ENCODE results near the gene TMEM208. TPM values are rescaled to one million over a fixed set of nuclear protein-coding genes. Genes with fewer than 3 reads are reported as not detected.
A peak's percentile ranks its signal among the peaks of the same experiment; 100 is the strongest.

The TMEM208 gene
- total RNA-seq, 1 experiment from 2014 or later, result 44.4 TPM

- H3K9me3 Mint-ChIP-seq (ENCODE audit: unreplicated experiment), result no peaks in the 10 kb centered on the region
- H3K36me3 Mint-ChIP-seq (ENCODE audit: insufficient read depth, unreplicated experiment), result peaks cover 31% of the 10 kb centered on the region
- no peaks in the 10 kb centered on the region for H3K27me3 Mint-ChIP-seq (ENCODE audit: insufficient read depth, unreplicated experiment)
- no peak overlapping the region for H3K27ac Mint-ChIP-seq (ENCODE audit: low read depth, unreplicated experiment)
- DNase-seq (ENCODE audit: unreplicated experiment), result no peak
- intact Hi-C loops (cut with micrococcal nuclease), result no loop called here
- H3K4me3 Mint-ChIP-seq (ENCODE audit: unreplicated experiment), result no peak overlapping the region
- ChIA-PET CTCF (interaction anchor here (0.6 to 1.4 kb wide), 2 partner anchors 24 to 27 kb away, joined by 3 to 4 read pairs; no protein-coding TSS in a partner anchor), POLR2A (interaction anchor here (0.6 to 5.2 kb wide), 5 partner anchors 10 to 42 kb away, joined by 3 to 45 read pairs (median 3); partner anchors contain the start of genes FHOD1 and SLC9A5)
- no TSS peak for BruUV-seq (replicated peaks)
- peaks cover 16% of the 10 kb centered on the region for H3K4me1 Mint-ChIP-seq (ENCODE audit: insufficient read depth, unreplicated experiment)
- TF ChIP-seq, protein P1, sequence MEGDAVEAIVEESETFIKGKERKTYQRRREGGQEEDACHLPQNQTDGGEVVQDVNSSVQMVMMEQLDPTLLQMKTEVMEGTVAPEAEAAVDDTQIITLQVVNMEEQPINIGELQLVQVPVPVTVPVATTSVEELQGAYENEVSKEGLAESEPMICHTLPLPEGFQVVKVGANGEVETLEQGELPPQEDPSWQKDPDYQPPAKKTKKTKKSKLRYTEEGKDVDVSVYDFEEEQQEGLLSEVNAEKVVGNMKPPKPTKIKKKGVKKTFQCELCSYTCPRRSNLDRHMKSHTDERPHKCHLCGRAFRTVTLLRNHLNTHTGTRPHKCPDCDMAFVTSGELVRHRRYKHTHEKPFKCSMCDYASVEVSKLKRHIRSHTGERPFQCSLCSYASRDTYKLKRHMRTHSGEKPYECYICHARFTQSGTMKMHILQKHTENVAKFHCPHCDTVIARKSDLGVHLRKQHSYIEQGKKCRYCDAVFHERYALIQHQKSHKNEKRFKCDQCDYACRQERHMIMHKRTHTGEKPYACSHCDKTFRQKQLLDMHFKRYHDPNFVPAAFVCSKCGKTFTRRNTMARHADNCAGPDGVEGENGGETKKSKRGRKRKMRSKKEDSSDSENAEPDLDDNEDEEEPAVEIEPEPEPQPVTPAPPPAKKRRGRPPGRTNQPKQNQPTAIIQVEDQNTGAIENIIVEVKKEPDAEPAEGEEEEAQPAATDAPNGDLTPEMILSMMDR (IDR thresholded peaks at IDR 0.05; ENCODE audit: unreplicated experiment), result no peak
Observed at GRCh38 chr16:67223992-67224391, 2.9 kb upstream of the TMEM208 start.

DNA sequence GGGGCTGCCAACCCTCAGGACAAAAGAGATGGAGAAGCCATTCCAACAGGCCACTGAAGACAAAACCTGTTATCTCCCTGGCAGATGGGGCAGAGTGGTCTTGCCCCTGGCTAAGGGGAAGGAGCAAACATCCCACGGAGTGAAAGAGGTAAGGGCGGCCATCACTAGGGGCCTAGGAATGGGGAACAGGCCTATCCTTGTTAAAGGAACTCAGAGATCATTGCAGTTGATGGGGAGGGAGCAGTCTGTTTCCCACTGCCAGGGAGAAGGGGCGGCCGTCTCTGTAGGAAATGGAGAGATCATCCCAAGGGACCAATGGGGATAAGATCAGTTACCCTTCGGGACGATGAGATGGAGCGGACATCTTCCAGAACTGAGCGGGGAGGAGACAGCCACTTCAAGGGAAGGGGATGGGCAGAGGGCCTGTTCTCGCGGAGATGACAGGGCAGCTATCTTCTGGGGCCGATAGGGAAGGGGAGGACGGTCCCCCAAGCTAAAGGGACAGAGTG, 581 bp upstream of the TMEM208 start:
- Mint-ChIP-seq H3K27me3 (ENCODE audit: insufficient read depth, unreplicated experiment) (no peaks in the 10 kb centered on the region), H3K4me3 (ENCODE audit: unreplicated experiment) (peak overlapping the region; percentile 99), H3K4me1 (ENCODE audit: insufficient read depth, unreplicated experiment) (peaks cover 21% of the 10 kb centered on the region), H3K27ac (ENCODE audit: low read depth, unreplicated experiment) (peak overlapping the region; percentile 99), H3K36me3 (ENCODE audit: insufficient read depth, unreplicated experiment) (peaks cover 32% of the 10 kb centered on the region), H3K9me3 (ENCODE audit: unreplicated experiment) (no peaks in the 10 kb centered on the region)
- TF ChIP-seq, protein P1 (IDR thresholded peaks at IDR 0.05; ENCODE audit: unreplicated experiment), result no peak
- intact Hi-C loops (cut with micrococcal nuclease), result loop anchor here (2.0 kb wide), 2 partner anchors 20 to 28 kb away; partner anchors contain the start of genes ELMO3 and FHOD1
- ChIA-PET CTCF (interaction anchor here (0.7 to 3.1 kb wide), 12 partner anchors 9 to 280 kb away, joined by 3 to 16 read pairs (median 4); partner anchors contain the start of gene NOL3), POLR2A (interaction anchor here (0.9 to 5.2 kb wide), 15 partner anchors 9 to 346 kb away, joined by 3 to 87 read pairs (median 6); partner anchors contain the start of genes ATP6V0D1, CTCF, ELMO3 and FHOD1)
- TSS peak; percentile 46 for BruUV-seq (replicated peaks)
- DNase-seq (ENCODE audit: unreplicated experiment), result no peak

DNA sequence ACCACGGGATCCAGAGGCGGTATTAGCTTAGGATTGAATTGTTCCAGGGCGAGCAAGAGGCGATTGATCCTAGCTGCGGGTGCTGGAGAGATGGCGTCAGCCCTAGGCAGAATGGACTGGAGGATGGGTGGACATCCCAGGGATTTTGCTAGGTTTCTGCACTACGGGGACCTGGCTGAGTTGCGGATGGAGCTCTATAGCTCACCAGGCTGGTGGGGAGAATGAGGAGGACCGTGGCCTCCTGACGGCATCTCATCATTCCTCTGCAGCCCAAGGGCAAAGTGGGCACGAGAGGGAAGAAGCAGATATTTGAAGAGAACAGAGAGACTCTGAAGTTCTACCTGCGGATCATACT, 614 bp downstream of the TMEM208 start:
- H3K27me3 Mint-ChIP-seq (ENCODE audit: insufficient read depth, unreplicated experiment), result no peaks in the 10 kb centered on the region
- BruUV-seq (replicated peaks), result no TSS peak
- TF ChIP-seq, protein P1 (IDR thresholded peaks at IDR 0.05; ENCODE audit: unreplicated experiment), result no peak
- intact Hi-C loops (cut with micrococcal nuclease), result loop anchor here (2.0 kb wide), 2 partner anchors 19 to 29 kb away; partner anchors contain the start of genes ELMO3 and FHOD1
- ChIA-PET POLR2A (interaction anchor here (0.6 to 5.2 kb wide), 19 partner anchors 8 to 334 kb away, joined by 3 to 87 read pairs (median 5); partner anchors contain the start of genes ATP6V0D1, CTCF, ELMO3 and FHOD1), CTCF (interaction anchor here (0.6 to 3.1 kb wide), 17 partner anchors 9 to 407 kb away, joined by 3 to 16 read pairs (median 4); partner anchors contain the start of gene E2F4)
- H3K27ac Mint-ChIP-seq (ENCODE audit: low read depth, unreplicated experiment), result peak overlapping the region; percentile 99
- peaks cover 40% of the 10 kb centered on the region for H3K36me3 Mint-ChIP-seq (ENCODE audit: insufficient read depth, unreplicated experiment)
- DNase-seq (ENCODE audit: unreplicated experiment), result no peak
- H3K4me3 Mint-ChIP-seq (ENCODE audit: unreplicated experiment), result peak overlapping the region; percentile 99
- H3K9me3 Mint-ChIP-seq (ENCODE audit: unreplicated experiment), result no peaks in the 10 kb centered on the region
- peaks cover 21% of the 10 kb centered on the region for H3K4me1 Mint-ChIP-seq (ENCODE audit: insufficient read depth, unreplicated experiment)

DNA sequence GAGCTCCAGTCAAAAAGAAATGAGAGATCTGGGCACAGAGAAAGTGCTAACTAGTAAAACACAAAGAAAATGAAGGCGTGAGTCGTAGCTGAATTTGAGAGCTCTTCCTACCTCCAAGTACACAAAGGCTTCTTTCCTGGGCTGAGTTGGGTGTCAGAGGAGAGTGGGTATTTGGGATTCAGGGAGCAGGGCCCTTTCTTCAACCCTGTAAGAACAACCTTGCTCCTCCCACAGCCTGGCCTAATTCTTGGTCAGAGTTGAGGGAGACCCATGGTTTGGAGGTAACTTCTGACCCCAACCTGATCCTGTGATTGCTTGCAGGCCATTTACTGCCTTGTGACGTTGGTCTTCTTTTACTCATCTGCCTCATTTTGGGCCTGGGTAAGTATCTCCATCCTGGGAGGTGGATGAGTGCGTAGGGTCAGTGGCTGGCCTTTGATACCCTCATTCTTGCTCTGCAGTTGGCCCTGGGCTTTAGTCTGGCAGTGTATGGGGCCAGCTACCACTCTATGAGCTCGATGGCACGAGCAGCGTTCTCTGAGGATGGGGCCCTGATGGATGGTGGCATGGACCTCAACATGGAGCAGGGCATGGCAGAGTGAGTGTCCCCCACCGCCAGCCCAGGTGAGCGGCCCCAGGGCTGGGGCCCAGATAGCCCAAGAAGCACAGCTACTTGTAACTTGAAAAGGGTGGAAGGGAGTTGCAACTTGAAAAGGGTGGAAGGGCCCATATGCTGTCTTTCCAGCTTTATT, 1.3 kb downstream of the TMEM208 start:
- BruUV-seq (replicated peaks), result no TSS peak
- H3K36me3 Mint-ChIP-seq (ENCODE audit: insufficient read depth, unreplicated experiment), result peaks cover 44% of the 10 kb centered on the region
- DNase-seq (ENCODE audit: unreplicated experiment), result no peak
- ChIA-PET CTCF (interaction anchor here (0.6 to 3.1 kb wide), 12 partner anchors 8 to 210 kb away, joined by 3 to 16 read pairs (median 4); partner anchors contain the start of gene E2F4), POLR2A (interaction anchor here (0.6 to 5.2 kb wide), 13 partner anchors 10 to 333 kb away, joined by 3 to 87 read pairs (median 6); partner anchors contain the start of genes ATP6V0D1, CTCF, FHOD1 and MATCAP1)
- H3K4me1 Mint-ChIP-seq (ENCODE audit: insufficient read depth, unreplicated experiment), result peaks cover 21% of the 10 kb centered on the region
- no peaks in the 10 kb centered on the region for H3K27me3 Mint-ChIP-seq (ENCODE audit: insufficient read depth, unreplicated experiment)
- no peaks in the 10 kb centered on the region for H3K9me3 Mint-ChIP-seq (ENCODE audit: unreplicated experiment)
- peak overlapping the region; percentile 99 for H3K4me3 Mint-ChIP-seq (ENCODE audit: unreplicated experiment)
- intact Hi-C loops (cut with micrococcal nuclease), result no loop called here
- TF ChIP-seq, protein P1 (IDR thresholded peaks at IDR 0.05; ENCODE audit: unreplicated experiment), result no peak
- H3K27ac Mint-ChIP-seq (ENCODE audit: low read depth, unreplicated experiment), result peak overlapping the region; percentile 99
